GM19452 (cell line): ENCODE results near the gene ZNF101.
A peak's percentile ranks its signal among the peaks of the same experiment; 100 is the strongest.

Experiments
- ATAC-seq: cut with Tn5 transposase; IDR thresholded peaks from one replicate; pipeline ENCODE4 v1.9.1; 2021; ENCODE audit not compliant: unreplicated experiment

ZNF101 gene

GRCh38 chr19:19704836-19705235, 36.2 kb downstream of the ZNF101 start:
- ATAC-seq, result no peak

GRCh38 chr19:19710506-19710905, 41.9 kb downstream of the ZNF101 start:
- no peak for ATAC-seq

- ATAC-seq, result no peak
These were observed 42.8 kb downstream of the ZNF101 start for GRCh38 chr19:19711306-19711933.

- ATAC-seq, result no peak
These were observed 43.5 kb downstream of the ZNF101 start for GRCh38 chr19:19711934-19712828.

- ATAC-seq, result no peak
These were observed 51.2 kb downstream of the ZNF101 start for GRCh38 chr19:19719798-19720197.

GRCh38 chr19:19721896-19722295, 53.3 kb downstream of the ZNF101 start:
- no peak for ATAC-seq

- ATAC-seq, result peak; percentile 98
These were observed 64.2 kb downstream of the ZNF101 start, which contains the start of gene ZNF14 for GRCh38 chr19:19732579-19733501. ZNF14 (minus strand) TSS chr19:19733112; CDS start chr19:19732958, 154 bp downstream.
